ENCODE measurements around the gene WRAP73.

WRAP73 gene

DNA sequence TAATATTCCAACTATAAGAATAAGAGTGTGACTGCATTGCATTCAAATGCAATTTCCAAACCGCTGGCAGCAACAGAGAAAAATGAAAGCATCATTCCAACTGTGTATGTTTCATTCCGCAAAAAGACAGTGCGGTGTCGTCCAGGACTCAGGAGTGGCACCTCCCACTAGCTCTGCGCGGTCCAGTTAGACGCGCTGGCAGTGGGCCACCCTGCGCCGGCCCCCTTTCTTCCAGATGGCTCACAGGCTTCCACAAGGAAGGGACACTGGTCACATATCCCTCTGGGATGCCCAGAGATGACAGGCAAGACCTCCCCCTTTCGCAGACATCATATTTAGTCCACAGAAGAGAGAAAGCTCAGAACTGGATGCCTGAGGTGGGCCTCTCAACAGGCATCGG, 11.9 kb downstream of the WRAP73 start:
- no peaks in the 10 kb centered on the region for H3K9me3 ChIP-seq (ENCODE audit: control insufficient read depth, low read length)

DNA sequence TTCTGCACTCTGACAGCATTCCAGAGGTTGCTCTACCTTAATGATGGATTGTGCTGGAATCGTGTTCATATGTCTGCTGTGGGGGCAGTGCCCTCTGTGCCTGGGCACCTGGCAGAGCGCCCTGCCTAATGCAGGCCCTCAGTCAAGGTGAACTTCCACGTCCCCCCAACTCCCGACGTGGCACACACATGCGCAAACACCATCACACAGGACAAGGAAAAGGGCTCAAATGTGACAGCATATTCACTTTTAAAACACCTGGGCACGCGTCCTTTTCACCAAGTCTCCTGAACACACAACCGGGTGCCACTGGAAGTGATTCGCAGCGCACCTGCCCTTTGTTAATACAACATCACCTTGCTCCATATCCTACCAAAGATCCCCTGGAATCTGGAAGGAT, 13.4 kb downstream of the WRAP73 start:
- Histone ChIP-seq H3K36me3 (ENCODE audit: control insufficient read depth, insufficient read depth, low read length) (peaks cover 5% of the 10 kb centered on the region), H3K4me3 (ENCODE audit: insufficient read depth, low read depth, low read length) (no peak overlapping the region), H3K27me3 (ENCODE audit: control insufficient read depth, insufficient read depth, low read length, poor library complexity, severe bottlenecking) (no peaks in the 10 kb centered on the region), H3K9me3 (ENCODE audit: control insufficient read depth, low read length) (no peaks in the 10 kb centered on the region), H3K27ac (ENCODE audit: insufficient read depth, low read depth, low read length, poor library complexity, severe bottlenecking) (no peak overlapping the region), H3K4me1 (ENCODE audit: control insufficient read depth, insufficient read depth, low read length) (peaks cover 8% of the 10 kb centered on the region)
- WGBS, 2 experiments: 92 to 94% methylated on average over 11 of the region's 11 CpGs

More for the DNA sequence above, 11.9 kb downstream of the WRAP73 start:
- 91 to 92% methylated on average over 12 of the region's 12 CpGs for WGBS, 2 experiments
- H3K4me1 ChIP-seq (ENCODE audit: control insufficient read depth, insufficient read depth, low read length): no peaks in the 10 kb centered on the region
- no peaks in the 10 kb centered on the region for H3K27me3 ChIP-seq (ENCODE audit: control insufficient read depth, insufficient read depth, low read length, poor library complexity, severe bottlenecking)
- H3K4me3 ChIP-seq (ENCODE audit: insufficient read depth, low read depth, low read length): no peak overlapping the region
- no peak overlapping the region for H3K27ac ChIP-seq (ENCODE audit: insufficient read depth, low read depth, low read length, poor library complexity, severe bottlenecking)
- peaks cover 5% of the 10 kb centered on the region for H3K36me3 ChIP-seq (ENCODE audit: control insufficient read depth, insufficient read depth, low read length)

DNA sequence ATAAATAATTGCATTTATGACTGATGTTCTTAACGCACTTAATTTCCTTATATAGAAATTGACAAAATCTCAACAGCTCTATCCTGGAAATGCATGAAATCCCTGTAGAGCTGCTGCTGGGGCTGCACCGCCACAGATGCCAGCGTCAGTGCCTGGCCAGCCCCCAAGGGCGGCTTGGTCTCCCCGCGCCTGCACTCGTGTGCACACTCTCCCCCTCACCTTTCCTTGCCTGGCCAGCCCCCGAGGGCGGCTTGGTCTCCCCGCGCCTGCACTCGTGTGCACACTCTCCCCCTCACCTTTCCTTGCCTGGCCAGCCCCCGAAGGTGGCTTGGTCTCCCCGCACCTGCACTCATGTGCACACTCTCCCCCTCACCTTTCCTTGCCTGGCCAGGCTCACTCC, 13.8 kb downstream of the WRAP73 start:
- H3K4me1 ChIP-seq (ENCODE audit: control insufficient read depth, insufficient read depth, low read length): peaks cover 13% of the 10 kb centered on the region
- peaks cover 5% of the 10 kb centered on the region for H3K36me3 ChIP-seq (ENCODE audit: control insufficient read depth, insufficient read depth, low read length)
- no peaks in the 10 kb centered on the region for H3K9me3 ChIP-seq (ENCODE audit: control insufficient read depth, low read length)
- H3K27me3 ChIP-seq (ENCODE audit: control insufficient read depth, insufficient read depth, low read length, poor library complexity, severe bottlenecking): no peaks in the 10 kb centered on the region
- WGBS, 2 experiments: 94 to 95% methylated on average over 14 of the region's 14 CpGs
- no peak overlapping the region for H3K27ac ChIP-seq (ENCODE audit: insufficient read depth, low read depth, low read length, poor library complexity, severe bottlenecking)
- H3K4me3 ChIP-seq (ENCODE audit: insufficient read depth, low read depth, low read length): no peak overlapping the region

DNA sequence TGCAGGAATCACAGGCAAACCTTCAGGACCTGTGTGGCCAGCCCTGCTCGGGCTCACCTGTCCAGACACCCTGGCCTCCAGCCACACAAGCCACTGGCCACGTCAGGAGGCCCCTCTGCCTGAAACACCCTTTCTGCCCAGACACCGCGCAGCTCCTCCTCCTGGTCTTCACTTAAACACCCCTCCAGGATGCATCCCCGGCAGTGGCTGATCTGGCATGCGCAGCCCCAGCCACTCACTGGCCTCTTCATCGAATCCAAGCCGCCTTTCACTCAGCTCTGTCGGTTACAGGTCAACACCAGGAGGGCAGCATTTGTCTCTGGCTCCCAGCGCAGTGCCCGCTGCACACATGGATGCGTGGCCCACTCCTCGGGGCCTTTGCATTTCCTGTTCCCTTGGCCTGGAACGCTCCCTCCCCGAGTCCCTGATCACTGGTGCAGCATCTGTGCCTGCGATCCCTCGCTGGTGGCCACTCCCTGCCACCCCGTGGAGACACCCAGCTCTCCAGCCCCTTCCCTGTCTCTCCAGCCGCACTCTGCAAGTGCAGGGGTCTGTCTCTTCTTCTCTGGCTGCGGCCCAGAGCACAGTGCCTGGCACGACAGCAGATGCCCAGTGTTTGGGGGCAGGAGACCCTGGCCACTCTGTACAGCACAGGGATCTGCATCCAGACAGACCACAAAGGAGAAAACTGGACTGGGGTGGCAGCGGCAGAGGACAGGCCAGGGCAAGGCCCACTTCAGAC, 15.7 kb downstream of the WRAP73 start:
- Histone ChIP-seq H3K27me3 (ENCODE audit: control insufficient read depth, insufficient read depth, low read length, poor library complexity, severe bottlenecking) (no peaks in the 10 kb centered on the region), H3K27ac (ENCODE audit: insufficient read depth, low read depth, low read length, poor library complexity, severe bottlenecking) (no peak overlapping the region), H3K36me3 (ENCODE audit: control insufficient read depth, insufficient read depth, low read length) (peaks cover 11% of the 10 kb centered on the region), H3K9me3 (ENCODE audit: control insufficient read depth, low read length) (no peaks in the 10 kb centered on the region), H3K4me3 (ENCODE audit: insufficient read depth, low read depth, low read length) (no peak overlapping the region), H3K4me1 (ENCODE audit: control insufficient read depth, insufficient read depth, low read length) (peaks cover 13% of the 10 kb centered on the region)
- 95% methylated on average over 22 of the region's 22 CpGs for WGBS, 2 experiments

DNA sequence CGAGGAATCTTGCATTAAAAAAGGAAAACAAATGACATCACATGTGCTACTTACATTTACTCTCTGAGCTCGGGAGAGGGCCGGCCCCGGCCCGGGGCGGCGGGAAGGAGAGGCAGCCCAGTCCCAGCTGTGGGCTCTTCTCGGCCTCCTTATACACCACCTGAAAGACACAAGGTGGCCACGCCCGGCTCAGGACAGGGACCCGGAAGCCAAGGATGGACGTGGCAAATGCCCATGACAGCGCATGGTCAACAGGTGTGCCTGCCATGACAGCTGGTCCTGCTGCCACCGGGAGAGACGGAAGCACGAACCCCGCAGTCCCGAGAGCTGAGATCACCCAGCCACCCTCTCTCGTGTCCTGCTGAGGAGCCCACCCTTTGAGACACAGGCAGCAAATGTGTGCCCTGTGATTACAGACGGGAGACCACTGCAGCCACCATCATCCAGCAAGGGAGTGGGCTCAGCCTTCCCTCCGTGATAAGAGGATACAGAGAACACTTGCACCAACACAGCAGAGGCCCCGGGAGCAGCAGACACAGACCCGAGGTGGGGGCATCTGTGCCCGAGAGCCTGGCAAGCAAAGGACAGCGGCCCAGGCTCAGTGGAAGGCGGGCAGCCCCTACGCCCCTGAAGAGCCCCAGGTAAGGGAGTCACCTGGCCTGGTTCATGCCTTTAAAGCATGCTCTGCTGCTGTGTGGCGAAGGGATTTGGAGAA, 16.4 kb downstream of the WRAP73 start:
- peaks cover 18% of the 10 kb centered on the region for H3K36me3 ChIP-seq (ENCODE audit: control insufficient read depth, insufficient read depth, low read length)
- peaks cover 13% of the 10 kb centered on the region for H3K4me1 ChIP-seq (ENCODE audit: control insufficient read depth, insufficient read depth, low read length)
- WGBS, 2 experiments: 94% methylated on average over 28 of the region's 28 CpGs
- no peak overlapping the region for H3K27ac ChIP-seq (ENCODE audit: insufficient read depth, low read depth, low read length, poor library complexity, severe bottlenecking)
- no peak overlapping the region for H3K4me3 ChIP-seq (ENCODE audit: insufficient read depth, low read depth, low read length)
- H3K9me3 ChIP-seq (ENCODE audit: control insufficient read depth, low read length): no peaks in the 10 kb centered on the region
- H3K27me3 ChIP-seq (ENCODE audit: control insufficient read depth, insufficient read depth, low read length, poor library complexity, severe bottlenecking): no peaks in the 10 kb centered on the region

DNA sequence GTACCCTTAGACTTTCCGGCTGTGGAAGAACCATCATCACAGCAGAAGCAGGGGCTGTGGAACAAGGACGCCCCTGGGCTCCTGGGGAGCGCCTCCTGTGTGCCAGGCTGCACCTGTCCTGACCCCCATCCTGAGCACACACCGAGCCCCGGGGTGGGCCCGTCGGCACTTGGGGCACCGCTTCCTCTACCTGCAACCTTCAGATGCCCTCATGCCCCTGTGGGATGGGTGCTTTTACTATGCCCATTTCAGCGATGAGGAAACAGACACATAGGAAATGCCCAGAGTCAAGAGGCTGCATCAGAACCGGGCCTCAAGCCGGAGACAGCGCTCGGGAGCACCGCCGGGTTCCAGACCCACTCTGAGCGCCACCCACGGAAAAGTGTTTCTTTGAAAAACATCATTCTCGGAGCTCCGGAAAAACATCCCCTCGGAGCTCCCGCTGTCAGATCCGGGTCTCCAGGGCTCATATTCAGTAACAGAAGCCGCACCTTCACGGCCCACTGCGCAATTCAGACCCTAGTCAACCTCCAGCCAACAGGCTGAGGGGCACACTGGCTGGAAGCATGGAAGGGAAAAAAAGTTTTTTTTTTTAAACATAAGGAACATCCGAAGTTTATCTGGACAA, 17.1 kb downstream of the WRAP73 start:
- H3K4me3 ChIP-seq (ENCODE audit: insufficient read depth, low read depth, low read length): no peak overlapping the region
- 96 to 97% methylated on average over 26 of the region's 26 CpGs for WGBS, 2 experiments
- no peaks in the 10 kb centered on the region for H3K27me3 ChIP-seq (ENCODE audit: control insufficient read depth, insufficient read depth, low read length, poor library complexity, severe bottlenecking)
- H3K27ac ChIP-seq (ENCODE audit: insufficient read depth, low read depth, low read length, poor library complexity, severe bottlenecking): no peak overlapping the region
- H3K9me3 ChIP-seq (ENCODE audit: control insufficient read depth, low read length): no peaks in the 10 kb centered on the region
- H3K36me3 ChIP-seq (ENCODE audit: control insufficient read depth, insufficient read depth, low read length): peaks cover 21% of the 10 kb centered on the region
- peaks cover 13% of the 10 kb centered on the region for H3K4me1 ChIP-seq (ENCODE audit: control insufficient read depth, insufficient read depth, low read length)

DNA sequence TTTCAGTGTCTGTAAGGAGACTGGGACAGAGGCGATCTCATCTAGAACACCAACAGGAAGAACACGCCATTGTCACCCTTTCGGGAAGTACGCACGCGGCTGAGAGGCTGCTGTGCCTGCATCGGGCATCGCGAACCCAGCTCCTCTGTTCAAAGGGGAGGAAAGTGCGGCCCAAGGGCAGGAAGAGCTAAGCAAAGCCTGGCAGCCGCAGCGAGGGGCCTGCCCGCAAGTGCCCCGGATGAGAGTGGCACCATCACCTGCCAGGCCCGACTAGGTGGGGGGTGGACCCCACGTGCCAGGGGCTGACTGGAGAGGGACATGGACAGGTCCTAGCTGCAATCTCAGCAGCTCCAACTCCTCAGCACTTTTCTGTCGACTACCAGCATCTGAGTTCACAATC, 17.6 kb downstream of the WRAP73 start:
- H3K4me3 ChIP-seq (ENCODE audit: insufficient read depth, low read depth, low read length): no peak overlapping the region
- peaks cover 26% of the 10 kb centered on the region for H3K36me3 ChIP-seq (ENCODE audit: control insufficient read depth, insufficient read depth, low read length)
- H3K27me3 ChIP-seq (ENCODE audit: control insufficient read depth, insufficient read depth, low read length, poor library complexity, severe bottlenecking): no peaks in the 10 kb centered on the region
- no peaks in the 10 kb centered on the region for H3K9me3 ChIP-seq (ENCODE audit: control insufficient read depth, low read length)
- 87 to 88% methylated on average over 17 of the region's 17 CpGs for WGBS, 2 experiments
- H3K4me1 ChIP-seq (ENCODE audit: control insufficient read depth, insufficient read depth, low read length): peaks cover 13% of the 10 kb centered on the region
- no peak overlapping the region for H3K27ac ChIP-seq (ENCODE audit: insufficient read depth, low read depth, low read length, poor library complexity, severe bottlenecking)

DNA sequence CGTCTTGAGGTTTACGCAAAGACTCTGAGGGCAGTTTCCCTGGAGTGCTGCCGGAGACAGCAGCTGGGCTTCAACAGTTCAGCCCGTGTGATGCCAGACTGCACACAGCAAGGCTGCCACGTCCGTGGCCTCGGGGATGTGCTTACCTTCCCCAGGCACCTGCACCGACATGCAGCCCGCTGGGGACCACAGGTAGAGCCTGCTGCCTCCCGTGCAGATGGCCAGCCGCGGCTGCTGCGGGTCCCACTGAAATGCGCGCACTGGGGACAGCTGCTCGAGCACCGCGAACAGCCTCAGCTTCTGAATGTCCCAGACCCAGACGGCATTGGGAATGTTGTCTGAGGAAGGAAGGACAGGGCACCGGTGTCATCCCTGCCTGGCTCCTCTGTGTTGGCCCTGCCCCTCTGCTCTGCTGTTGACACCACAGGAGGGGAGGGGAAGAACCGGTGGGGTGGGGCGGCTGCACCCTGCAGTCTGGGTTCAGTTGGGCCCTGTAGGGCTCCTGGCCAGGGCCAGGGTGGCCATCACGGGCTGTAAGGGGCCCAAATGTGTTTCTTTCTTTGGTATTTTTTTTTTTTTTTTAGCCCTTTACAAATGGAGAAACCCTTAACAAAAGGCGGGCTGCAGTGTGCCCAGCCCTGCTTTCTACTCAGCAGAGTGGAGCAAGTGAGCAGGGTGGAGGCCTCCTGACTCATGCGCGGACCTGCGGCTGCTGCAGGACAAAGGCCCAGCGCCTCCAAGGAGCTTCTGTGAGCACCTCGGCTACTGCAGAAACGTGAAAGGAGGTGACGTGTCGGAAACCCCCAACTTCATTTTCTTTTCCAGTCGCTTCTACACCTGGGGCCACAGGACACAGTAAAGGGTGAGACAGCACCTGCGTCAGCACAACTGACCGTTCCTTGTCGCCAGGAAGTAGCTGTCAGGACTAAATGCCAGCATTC, 18.3 kb downstream of the WRAP73 start:
- Histone ChIP-seq H3K27me3 (ENCODE audit: control insufficient read depth, insufficient read depth, low read length, poor library complexity, severe bottlenecking) (no peaks in the 10 kb centered on the region), H3K27ac (ENCODE audit: insufficient read depth, low read depth, low read length, poor library complexity, severe bottlenecking) (peak overlapping the region; percentile 50), H3K9me3 (ENCODE audit: control insufficient read depth, low read length) (no peaks in the 10 kb centered on the region), H3K36me3 (ENCODE audit: control insufficient read depth, insufficient read depth, low read length) (peaks cover 24% of the 10 kb centered on the region), H3K4me1 (ENCODE audit: control insufficient read depth, insufficient read depth, low read length) (peaks cover 13% of the 10 kb centered on the region), H3K4me3 (ENCODE audit: insufficient read depth, low read depth, low read length) (no peak overlapping the region)
- 63 to 64% methylated on average over 36 of the region's 36 CpGs for WGBS, 2 experiments

DNA sequence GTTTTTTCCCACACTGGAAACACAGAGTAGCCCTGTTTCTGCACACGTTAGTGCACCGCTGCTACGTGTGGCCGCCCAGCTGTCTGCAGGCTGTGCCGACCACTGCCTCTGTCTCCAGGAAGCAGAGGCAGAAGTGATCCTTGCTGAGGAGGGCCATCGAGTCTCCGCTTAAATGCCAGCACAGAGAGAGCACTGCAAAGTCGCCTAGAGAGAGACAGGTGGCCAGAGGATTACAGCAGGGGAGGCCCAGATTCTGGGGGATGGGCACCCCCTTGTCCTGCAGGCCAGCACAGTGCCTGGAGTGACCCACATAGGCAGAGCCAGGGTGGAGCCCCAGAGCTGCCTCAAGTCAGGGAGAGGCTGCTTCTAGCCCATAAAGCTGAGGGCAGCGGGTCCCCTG, 19.0 kb downstream of the WRAP73 start:
- Histone ChIP-seq H3K27ac (ENCODE audit: insufficient read depth, low read depth, low read length, poor library complexity, severe bottlenecking) (no peak overlapping the region), H3K36me3 (ENCODE audit: control insufficient read depth, insufficient read depth, low read length) (peaks cover 24% of the 10 kb centered on the region), H3K27me3 (ENCODE audit: control insufficient read depth, insufficient read depth, low read length, poor library complexity, severe bottlenecking) (no peaks in the 10 kb centered on the region), H3K4me1 (ENCODE audit: control insufficient read depth, insufficient read depth, low read length) (peaks cover 13% of the 10 kb centered on the region), H3K4me3 (ENCODE audit: insufficient read depth, low read depth, low read length) (no peak overlapping the region), H3K9me3 (ENCODE audit: control insufficient read depth, low read length) (no peaks in the 10 kb centered on the region)
- WGBS, 2 experiments: 90 to 92% methylated on average over 9 of the region's 9 CpGs
